Measurements from ENCODE around the gene ATP2B2.

The ATP2B2 gene

GRCh38 chr3:10495003-10495402 is 10.4 kb downstream of the ATP2B2 start:
- DNase-seq (ENCODE audit: low read depth in 1 of 2, low spot score in 1 of 2): no peak

DNA sequence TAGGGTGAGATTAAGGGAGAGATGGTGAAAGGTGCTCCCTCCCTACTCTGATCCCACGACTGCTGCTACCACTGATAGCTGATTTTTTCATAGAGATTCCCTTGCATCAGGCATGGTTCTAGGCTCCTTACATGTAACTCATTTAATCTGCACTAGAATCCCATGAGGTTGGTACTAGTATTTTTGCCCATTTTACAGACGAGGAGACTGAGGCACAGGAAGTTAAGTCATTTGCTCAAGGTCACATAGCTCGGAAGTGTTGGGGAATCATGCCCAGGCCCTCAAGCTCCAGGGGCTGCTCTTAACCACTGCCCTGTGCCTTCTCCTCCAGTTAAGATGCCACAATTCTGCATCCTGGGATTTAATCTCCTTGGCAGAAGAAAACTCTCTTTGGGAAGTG is 11.2 kb downstream of the ATP2B2 start:
- no peak for DNase-seq (ENCODE audit: low read depth in 1 of 2, low spot score in 1 of 2)

GRCh38 chr3:10493202-10493589 is 12.2 kb downstream of the ATP2B2 start:
- DNase-seq (ENCODE audit: low read depth in 1 of 2, low spot score in 1 of 2): no peak

GRCh38 chr3:10492364-10493201 is 12.8 kb downstream of the ATP2B2 start:
- no peak for DNase-seq (ENCODE audit: low read depth in 1 of 2, low spot score in 1 of 2)

DNA sequence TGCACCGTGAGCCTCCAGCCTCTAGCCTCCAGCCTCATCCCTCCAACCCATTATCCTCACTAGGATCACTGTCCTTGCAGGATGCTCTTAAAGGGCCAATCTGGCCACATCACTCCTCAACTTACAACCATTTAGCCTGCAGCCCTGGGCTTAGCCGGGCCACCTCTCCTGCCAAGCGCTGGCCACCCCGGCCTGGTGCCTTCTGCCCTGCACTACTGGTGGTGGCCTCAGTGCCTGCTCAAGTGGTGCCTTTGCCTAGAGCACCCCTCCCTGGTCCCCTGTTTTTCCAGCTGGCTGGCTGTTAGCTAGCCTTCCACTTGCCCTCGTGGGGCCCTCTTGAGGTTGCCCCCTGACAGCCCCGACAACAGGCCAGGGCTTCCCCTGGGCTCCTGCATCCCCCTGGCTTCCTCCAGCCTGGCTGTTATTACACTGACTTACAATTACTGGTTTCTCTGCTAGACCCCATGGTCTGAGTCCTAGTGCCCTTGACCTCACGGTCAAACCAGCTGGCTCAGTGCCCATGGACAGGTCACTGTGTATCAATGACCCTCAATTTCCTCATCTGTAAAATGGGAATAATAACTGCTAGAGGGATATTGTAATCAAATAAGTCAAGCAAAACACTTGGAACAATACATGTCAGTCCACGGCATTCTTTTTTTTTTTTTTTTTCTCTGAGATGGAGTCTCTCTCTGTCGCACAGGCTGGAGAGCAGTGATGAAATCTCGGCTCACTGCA is 15.5 kb downstream of the ATP2B2 start:
- DNase-seq (ENCODE audit: low read depth in 1 of 2, low spot score in 1 of 2): no peak

- no peak for DNase-seq (ENCODE audit: low read depth in 1 of 2, low spot score in 1 of 2)
Measured at GRCh38 chr3:10487988-10488633, 17.3 kb downstream of the ATP2B2 start.

- no peak for DNase-seq (ENCODE audit: low read depth in 1 of 2, low spot score in 1 of 2)
Measured at GRCh38 chr3:10485806-10486205, 19.6 kb downstream of the ATP2B2 start.

GRCh38 chr3:10485380-10485779 is 20.0 kb downstream of the ATP2B2 start:
- DNase-seq (ENCODE audit: low read depth in 1 of 2, low spot score in 1 of 2): no peak

- DNase-seq (ENCODE audit: low read depth in 1 of 2, low spot score in 1 of 2): no peak
Measured at GRCh38 chr3:10484709-10485108, 20.7 kb downstream of the ATP2B2 start.

DNA sequence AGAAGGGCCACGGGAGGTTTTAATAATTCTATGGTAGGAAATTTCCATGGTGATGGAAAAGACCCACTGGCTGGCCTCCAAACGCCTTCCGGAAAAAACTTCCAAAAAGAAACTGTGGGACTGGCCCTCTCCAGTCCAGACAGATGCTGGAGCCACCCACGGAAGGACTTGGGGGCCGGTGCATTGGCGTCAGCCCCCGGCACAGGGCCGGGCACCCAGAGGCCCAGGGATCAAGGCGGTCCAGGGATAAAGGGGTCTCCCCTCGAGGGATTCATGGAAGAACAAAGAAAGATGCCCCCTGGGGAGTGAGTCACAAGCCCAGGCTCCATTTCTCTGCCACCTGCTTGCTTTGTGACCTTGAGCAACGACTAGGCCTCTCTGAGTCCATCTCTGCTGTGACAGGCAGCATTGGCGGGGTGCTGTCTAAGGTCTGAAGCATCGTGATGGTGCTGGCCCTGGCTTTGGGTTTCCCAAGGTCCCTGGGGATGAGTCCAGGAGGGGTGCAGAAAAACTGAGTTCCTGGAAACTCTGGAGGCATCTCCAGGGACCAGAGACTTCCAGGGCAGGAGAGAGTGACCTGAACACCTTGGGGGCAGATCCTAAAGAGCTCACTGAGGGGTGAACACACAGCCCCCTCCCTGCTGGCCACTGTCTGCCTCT is 21.6 kb downstream of the ATP2B2 start:
- DNase-seq (ENCODE audit: low read depth in 1 of 2, low spot score in 1 of 2): no peak

- DNase-seq (ENCODE audit: low read depth in 1 of 2, low spot score in 1 of 2): no peak
Measured at GRCh38 chr3:10483364-10483675, 22.1 kb downstream of the ATP2B2 start.

- DNase-seq (ENCODE audit: low read depth in 1 of 2, low spot score in 1 of 2): no peak
Measured at GRCh38 chr3:10482631-10483363, 22.6 kb downstream of the ATP2B2 start.

DNA sequence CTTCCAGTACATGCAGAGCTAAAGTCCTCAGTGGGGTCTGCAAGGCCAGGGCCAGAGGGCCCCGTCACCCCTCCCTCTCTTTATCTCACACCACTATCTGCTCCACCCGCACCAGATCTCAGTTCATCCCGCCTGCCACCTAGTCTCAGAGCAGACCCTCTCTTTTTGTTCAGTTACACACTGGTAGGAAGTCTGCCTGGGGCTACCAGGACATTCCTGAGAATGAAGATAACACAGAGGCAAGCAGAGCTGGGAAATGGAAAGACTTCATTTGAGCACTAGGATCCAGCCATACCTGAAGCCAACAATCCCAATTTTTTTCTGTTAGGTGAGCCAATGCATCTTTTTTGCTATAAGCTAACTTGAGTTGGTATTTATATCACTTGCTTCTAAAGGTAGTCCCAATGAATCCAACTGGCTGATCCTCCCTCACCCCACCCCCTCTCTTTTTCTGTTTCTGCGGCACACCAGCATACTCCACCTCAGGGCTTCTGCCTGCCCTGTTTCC is 24.5 kb downstream of the ATP2B2 start:
- no peak for DNase-seq (ENCODE audit: low read depth in 1 of 2, low spot score in 1 of 2)

GRCh38 chr3:10479311-10479710 is 26.1 kb downstream of the ATP2B2 start:
- no peak for DNase-seq (ENCODE audit: low read depth in 1 of 2, low spot score in 1 of 2)

DNA sequence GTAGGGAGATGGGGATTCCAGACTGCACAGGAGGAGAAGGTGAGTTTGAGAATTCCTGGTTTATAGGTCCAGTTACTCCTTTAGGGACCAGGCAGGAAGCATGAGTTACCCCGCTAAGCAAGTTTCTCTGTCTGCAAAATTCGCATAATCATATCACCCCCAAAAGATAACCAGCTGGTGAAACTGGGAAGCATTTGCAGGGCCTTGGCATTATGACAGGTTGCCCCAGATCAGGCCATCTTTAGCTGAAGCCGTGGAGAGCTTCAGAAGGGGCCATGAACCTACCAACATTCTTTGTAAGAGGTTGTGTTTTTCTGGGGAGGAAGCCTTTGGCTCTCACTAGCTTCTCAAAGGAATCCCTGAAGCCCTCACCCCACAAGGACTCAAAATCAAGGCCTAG is 29.4 kb downstream of the ATP2B2 start:
- no peak for DNase-seq (ENCODE audit: low read depth in 1 of 2, low spot score in 1 of 2)

DNA sequence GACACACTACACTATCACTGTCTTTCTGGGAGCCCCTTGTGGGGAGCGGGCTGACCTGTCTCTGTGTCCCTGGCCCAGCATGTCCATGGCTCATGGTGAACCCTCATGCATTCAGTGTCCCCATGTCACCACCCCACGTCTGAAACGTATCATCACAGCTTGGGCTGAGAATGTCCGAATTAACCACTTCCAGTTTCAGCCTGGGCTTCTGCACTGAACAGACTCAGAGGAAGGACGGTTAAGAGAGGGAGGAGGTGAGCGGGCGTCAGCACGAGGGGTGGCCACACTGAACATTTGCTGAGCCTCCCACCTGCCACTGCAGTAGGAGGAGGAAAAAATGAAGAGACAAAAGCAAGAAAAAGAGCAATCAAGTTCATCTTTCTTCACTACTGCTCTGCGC is 30.5 kb downstream of the ATP2B2 start:
- DNase-seq (ENCODE audit: low read depth in 1 of 2, low spot score in 1 of 2): no peak

DNA sequence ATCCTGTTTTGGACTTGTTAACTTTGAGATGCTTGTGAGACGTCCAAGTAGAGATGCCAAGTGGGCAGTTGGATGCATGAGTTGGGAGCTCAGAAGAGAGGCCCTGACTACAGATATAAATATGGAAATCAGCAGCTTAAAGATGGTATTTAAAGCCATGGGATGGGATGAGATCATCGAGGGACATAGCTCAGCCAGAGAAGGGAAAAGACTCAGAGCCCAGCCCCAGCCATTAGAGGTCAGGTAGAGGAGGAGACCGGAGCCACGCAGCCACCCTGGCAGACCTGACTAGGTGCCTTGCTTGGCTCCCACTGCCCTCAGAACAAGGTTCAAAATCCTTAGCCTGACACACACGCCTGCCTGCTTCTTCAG is 31.1 kb downstream of the ATP2B2 start:
- DNase-seq (ENCODE audit: low read depth in 1 of 2, low spot score in 1 of 2): no peak

GRCh38 chr3:10473581-10474274 is 31.7 kb downstream of the ATP2B2 start:
- no peak for DNase-seq (ENCODE audit: low read depth in 1 of 2, low spot score in 1 of 2)

- no peak for DNase-seq (ENCODE audit: low read depth in 1 of 2, low spot score in 1 of 2)
Measured at GRCh38 chr3:10472877-10473440, 32.4 kb downstream of the ATP2B2 start.

Data from stimulated activated CD4-positive, alpha-beta T cell treated with anti-CD3 and anti-CD28 coated beads, Interleukin-15, amount 100 ng/mL, for 1 hour (primary cell).